ENCODE results near the gene ALDH18A1. TPM values are rescaled to one million over a fixed set of nuclear protein-coding genes. Genes with fewer than 3 reads are reported as not detected.

ALDH18A1 gene
- polyA plus RNA-seq, 1 experiment: 125 TPM

- DNase-seq (ENCODE audit: low read depth, low spot score): no peak
- Histone ChIP-seq H3K9me3 (ENCODE audit: control insufficient read depth, insufficient read depth, low read length) (no peaks in the 10 kb centered on the region), H3K27ac (ENCODE audit: low read depth, low read length) (no peak overlapping the region), H3K4me3 (ENCODE audit: low read depth, low read length) (no peak overlapping the region), H3K27me3 (ENCODE audit: control insufficient read depth, insufficient read depth, low read length) (no peaks in the 10 kb centered on the region)
- CTCF ChIA-PET: interaction anchor here (2.5 kb wide), 1 partner anchor 49 kb away, joined by 14 read pairs; the partner anchor contains the start of gene TCTN3
- TF ChIP-seq, protein P1, sequence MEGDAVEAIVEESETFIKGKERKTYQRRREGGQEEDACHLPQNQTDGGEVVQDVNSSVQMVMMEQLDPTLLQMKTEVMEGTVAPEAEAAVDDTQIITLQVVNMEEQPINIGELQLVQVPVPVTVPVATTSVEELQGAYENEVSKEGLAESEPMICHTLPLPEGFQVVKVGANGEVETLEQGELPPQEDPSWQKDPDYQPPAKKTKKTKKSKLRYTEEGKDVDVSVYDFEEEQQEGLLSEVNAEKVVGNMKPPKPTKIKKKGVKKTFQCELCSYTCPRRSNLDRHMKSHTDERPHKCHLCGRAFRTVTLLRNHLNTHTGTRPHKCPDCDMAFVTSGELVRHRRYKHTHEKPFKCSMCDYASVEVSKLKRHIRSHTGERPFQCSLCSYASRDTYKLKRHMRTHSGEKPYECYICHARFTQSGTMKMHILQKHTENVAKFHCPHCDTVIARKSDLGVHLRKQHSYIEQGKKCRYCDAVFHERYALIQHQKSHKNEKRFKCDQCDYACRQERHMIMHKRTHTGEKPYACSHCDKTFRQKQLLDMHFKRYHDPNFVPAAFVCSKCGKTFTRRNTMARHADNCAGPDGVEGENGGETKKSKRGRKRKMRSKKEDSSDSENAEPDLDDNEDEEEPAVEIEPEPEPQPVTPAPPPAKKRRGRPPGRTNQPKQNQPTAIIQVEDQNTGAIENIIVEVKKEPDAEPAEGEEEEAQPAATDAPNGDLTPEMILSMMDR (IDR thresholded peaks at IDR 0.05; ENCODE audit: low read depth, low read length): no peak
- POLR2A ChIA-PET: no interaction called here
Observed at GRCh38 chr10:95644901-95645300, 11.6 kb downstream of the ALDH18A1 start.

DNA sequence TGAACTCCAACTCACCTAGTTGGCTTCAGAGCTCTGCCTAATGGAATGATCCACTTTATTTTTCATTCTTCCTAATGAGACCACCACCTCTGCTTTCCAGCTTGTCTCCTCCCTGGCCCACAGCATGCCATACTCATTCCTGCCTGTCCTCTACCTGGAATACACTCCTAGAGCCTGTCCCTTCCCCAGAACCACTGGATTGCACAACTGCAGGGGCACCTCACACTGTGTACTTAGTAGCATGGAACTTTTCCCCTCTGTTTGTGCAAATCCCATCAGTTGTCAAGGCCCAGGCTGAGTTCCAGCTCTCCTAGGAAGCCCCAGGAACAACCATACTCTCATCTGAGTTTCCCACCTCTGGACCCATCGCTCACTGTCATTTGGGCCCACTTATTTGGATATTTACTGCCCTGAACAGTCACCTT, 15.6 kb downstream of the ALDH18A1 start:
- ChIA-PET POLR2A (no interaction called here), CTCF (interaction anchor here (0.6 to 2.0 kb wide), 2 partner anchors 53 to 76 kb away, joined by 5 to 9 read pairs; partner anchors contain the start of gene TCTN3)
- H3K27ac ChIP-seq (ENCODE audit: low read depth, low read length): no peak overlapping the region
- TF ChIP-seq, protein P1 (IDR thresholded peaks at IDR 0.05; ENCODE audit: low read depth, low read length): no peak
- no peak for DNase-seq (ENCODE audit: low read depth, low spot score)
- no peaks in the 10 kb centered on the region for H3K9me3 ChIP-seq (ENCODE audit: control insufficient read depth, insufficient read depth, low read length)
- H3K27me3 ChIP-seq (ENCODE audit: control insufficient read depth, insufficient read depth, low read length): no peaks in the 10 kb centered on the region
- H3K4me3 ChIP-seq (ENCODE audit: low read depth, low read length): no peak overlapping the region

- Histone ChIP-seq H3K27ac (ENCODE audit: low read depth, low read length) (no peak overlapping the region), H3K27me3 (ENCODE audit: control insufficient read depth, insufficient read depth, low read length) (no peaks in the 10 kb centered on the region), H3K4me3 (ENCODE audit: low read depth, low read length) (no peak overlapping the region), H3K9me3 (ENCODE audit: control insufficient read depth, insufficient read depth, low read length) (no peaks in the 10 kb centered on the region)
- TF ChIP-seq, protein P1 (IDR thresholded peaks at IDR 0.05; ENCODE audit: low read depth, low read length): no peak
- DNase-seq (ENCODE audit: low read depth, low spot score): no peak
- POLR2A ChIA-PET: no interaction called here
- CTCF ChIA-PET: no interaction called here
Observed at GRCh38 chr10:95637911-95638310, 18.6 kb downstream of the ALDH18A1 start.

- POLR2A ChIA-PET: no interaction called here
- TF ChIP-seq, protein P1 (IDR thresholded peaks at IDR 0.05; ENCODE audit: low read depth, low read length): no peak
- CTCF ChIA-PET: no interaction called here
Observed at GRCh38 chr10:95637140-95637539, 19.4 kb downstream of the ALDH18A1 start.

DNA sequence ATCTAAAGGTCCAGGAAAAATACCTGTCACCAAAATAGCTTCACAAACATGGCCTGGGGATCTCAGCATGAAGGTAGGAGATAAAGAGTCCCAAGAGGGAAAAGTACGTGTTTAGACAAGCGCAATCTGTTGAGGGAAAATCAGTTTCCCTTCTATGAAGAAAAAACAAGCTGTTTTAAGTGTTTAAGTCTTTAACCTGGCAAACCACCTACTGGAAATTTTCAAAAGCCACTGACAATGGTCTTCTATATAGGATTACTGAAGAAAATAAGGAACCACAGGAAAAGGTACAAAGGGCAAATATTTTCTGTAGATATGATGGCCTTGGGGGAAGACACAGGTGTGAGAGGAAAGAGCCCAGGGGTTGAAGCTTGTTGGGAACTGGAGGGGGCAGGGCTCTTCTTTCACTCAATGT, 21.2 kb downstream of the ALDH18A1 start:
- CTCF ChIA-PET: interaction anchor here (1.3 to 1.6 kb wide), 2 partner anchors 59 to 392 kb away, joined by 3 to 7 read pairs; partner anchors contain the start of gene TCTN3
- H3K4me3 ChIP-seq (ENCODE audit: low read depth, low read length): no peak overlapping the region
- H3K9me3 ChIP-seq (ENCODE audit: control insufficient read depth, insufficient read depth, low read length): no peaks in the 10 kb centered on the region
- TF ChIP-seq, protein P1 (IDR thresholded peaks at IDR 0.05; ENCODE audit: low read depth, low read length): no peak
- H3K27me3 ChIP-seq (ENCODE audit: control insufficient read depth, insufficient read depth, low read length): no peaks in the 10 kb centered on the region
- DNase-seq (ENCODE audit: low read depth, low spot score): no peak
- H3K27ac ChIP-seq (ENCODE audit: low read depth, low read length): no peak overlapping the region
- POLR2A ChIA-PET: no interaction called here

More at GRCh38 chr10:95637140-95637539, 19.4 kb downstream of the ALDH18A1 start:
- DNase-seq (ENCODE audit: low read depth, low spot score): no peak
- no peak overlapping the region for H3K27ac ChIP-seq (ENCODE audit: low read depth, low read length)
- no peaks in the 10 kb centered on the region for H3K27me3 ChIP-seq (ENCODE audit: control insufficient read depth, insufficient read depth, low read length)
- no peaks in the 10 kb centered on the region for H3K9me3 ChIP-seq (ENCODE audit: control insufficient read depth, insufficient read depth, low read length)
- no peak overlapping the region for H3K4me3 ChIP-seq (ENCODE audit: low read depth, low read length)

Data from AG04450 (cell line).